ENCODE results near the gene PEF1.

DNA sequence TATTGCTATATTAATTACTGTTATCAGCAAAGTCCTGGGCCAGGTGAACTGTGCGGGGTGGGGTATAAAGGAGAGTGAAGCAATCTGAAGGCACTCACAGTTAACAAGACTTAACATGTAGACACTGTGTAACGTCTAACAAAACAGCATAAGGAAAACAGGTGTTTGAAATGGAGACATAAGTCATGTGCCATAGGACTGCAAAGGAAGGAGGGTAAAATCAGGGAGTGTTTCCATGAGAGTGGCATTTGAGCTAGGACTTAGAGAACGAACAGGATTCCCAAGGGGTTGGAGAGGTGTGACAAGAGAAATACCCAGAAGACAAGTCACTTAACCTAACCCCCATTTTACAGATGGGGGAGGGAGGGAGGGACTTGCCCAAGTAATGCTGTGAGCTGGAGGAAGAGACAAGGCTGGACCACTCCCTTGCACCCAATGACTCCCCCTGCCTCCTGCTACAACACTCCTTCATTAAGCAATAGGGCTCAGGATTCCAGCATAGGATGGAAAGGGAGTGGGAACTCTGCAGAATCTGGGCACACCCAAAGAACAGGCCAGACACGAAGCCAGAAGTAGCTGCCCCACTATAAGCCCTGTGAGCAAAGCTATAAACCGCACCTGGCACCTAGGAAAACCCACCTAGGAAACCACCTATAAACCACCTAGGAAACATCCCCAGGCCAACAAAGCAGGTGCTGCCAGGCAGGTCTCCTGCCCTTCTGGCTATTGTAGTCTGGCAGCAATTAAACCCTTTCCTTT lies 6.6 kb downstream of the PEF1 start:
- TF ChIP-seq, protein P1, sequence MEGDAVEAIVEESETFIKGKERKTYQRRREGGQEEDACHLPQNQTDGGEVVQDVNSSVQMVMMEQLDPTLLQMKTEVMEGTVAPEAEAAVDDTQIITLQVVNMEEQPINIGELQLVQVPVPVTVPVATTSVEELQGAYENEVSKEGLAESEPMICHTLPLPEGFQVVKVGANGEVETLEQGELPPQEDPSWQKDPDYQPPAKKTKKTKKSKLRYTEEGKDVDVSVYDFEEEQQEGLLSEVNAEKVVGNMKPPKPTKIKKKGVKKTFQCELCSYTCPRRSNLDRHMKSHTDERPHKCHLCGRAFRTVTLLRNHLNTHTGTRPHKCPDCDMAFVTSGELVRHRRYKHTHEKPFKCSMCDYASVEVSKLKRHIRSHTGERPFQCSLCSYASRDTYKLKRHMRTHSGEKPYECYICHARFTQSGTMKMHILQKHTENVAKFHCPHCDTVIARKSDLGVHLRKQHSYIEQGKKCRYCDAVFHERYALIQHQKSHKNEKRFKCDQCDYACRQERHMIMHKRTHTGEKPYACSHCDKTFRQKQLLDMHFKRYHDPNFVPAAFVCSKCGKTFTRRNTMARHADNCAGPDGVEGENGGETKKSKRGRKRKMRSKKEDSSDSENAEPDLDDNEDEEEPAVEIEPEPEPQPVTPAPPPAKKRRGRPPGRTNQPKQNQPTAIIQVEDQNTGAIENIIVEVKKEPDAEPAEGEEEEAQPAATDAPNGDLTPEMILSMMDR (IDR thresholded peaks at IDR 0.05; ENCODE audit: insufficient read depth, low read length, poor library complexity, severe bottlenecking): no peak
- TF ChIP-seq EZH2phosphoT487 (conservative IDR thresholded peaks at IDR 0.05; ENCODE audit: low read length): no peak
